GM12801 (cell line): ENCODE results near the gene VPS26B.

ENCODE experiments used
- CTCF ChIP-seq: IDR thresholded peaks from one replicate; pipeline ENCODE4 v1.5.1; 2011; ENCODE audit warnings: control low read depth; ENCODE audit not compliant: insufficient read length; ENCODE audit errors: extremely low read depth

Gene VPS26B

DNA sequence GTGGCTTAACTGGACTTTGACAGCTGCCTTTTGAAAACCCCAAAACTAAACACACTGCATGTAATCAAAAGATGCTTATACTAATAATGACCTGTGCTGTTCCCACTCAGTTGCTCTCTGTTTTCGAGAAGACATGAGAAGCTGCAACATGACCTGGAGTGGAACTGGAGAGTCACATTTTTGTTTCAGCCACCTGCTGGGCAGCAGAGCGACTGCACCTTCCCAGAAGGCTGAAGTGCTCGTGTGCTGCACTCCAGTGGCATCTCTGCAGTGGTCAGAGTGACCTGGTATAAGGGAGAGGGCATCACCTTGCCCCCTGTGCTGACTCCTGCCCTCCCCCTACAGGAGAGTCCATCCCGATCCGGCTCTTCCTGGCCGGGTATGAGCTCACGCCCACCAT is 20.1 kb downstream of the VPS26B start:
- no peak for TF ChIP-seq CTCF

- no peak for TF ChIP-seq CTCF
Observed at GRCh38 chr11:134245434-134245833, 21.0 kb downstream of the VPS26B start.

GRCh38 chr11:134246100-134246499 is 21.6 kb downstream of the VPS26B start:
- no peak for TF ChIP-seq CTCF

GRCh38 chr11:134246678-134247077 is 22.2 kb downstream of the VPS26B start:
- TF ChIP-seq CTCF = no peak

DNA sequence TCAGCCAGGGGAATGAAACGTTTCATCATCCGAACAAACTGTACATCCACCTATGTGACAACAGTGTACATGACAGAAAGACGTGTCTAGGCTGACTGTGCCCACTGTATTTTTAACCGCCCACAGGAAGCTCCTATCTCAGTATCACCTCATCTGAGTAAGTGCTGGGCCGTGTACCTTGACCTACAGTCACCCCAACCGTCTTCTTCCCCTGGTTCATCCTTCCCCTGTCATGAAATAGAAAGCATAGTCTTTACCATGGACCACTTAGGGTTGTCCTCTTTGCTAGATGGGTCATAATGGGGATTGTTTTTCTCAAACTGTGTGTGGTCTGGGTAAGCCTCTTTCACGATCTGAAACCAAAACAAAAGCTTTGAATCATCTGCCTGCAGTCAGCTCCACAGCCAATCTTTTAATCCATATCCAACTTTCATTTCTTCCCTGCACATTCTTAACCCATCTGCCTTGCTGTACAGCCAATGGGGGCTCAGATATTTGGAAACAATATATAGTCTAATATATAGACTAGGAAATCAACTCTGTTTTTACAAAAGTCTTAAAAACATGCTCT is 24.5 kb downstream of the VPS26B start:
- no peak for TF ChIP-seq CTCF

DNA sequence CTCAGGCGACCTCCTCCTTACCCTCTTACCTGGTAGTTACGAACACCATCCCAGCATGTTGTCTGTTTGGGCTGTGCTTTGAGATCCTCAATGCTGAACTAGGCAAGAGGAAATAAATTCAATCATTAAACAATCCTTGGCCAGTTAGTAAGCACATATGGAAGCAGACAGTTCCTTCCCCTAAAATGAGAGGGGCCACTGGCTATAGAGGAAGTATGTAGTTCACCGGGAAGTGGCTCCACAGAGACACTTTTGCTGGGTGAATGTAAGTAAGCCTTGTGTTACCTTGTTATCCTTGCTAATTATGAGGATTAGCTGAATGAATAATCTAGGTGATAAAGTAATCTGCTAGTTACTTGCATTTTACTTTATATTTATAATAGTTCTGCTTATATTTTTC is 25.8 kb downstream of the VPS26B start:
- no peak for TF ChIP-seq CTCF

GRCh38 chr11:134250675-134251074 is 26.2 kb downstream of the VPS26B start:
- no peak for TF ChIP-seq CTCF
